A673 (cell line): Measurements from ENCODE around the gene CADPS2.

Source experiments
- EZH2 ChIP-seq: fragments of 200-600 bp; sonication (generic); IDR thresholded peaks from 2 replicates; pipeline ENCODE4 v1.6.1; 2017; ENCODE audit warnings: borderline replicate concordance, low read depth, mild to moderate bottlenecking, mixed read lengths, antibody characterized with exemption, low read length; ENCODE audit not compliant: poor library complexity, severe bottlenecking
- TF ChIP-seq, protein P1 (sequence below): fragments of 300-800, 200-600 bp; sonication (generic); conservative IDR thresholded peaks from 2 replicates; pipeline ENCODE4 v1.5.1; 2017; ENCODE audit warnings: low read depth, mild to moderate bottlenecking, antibody characterized with exemption, low read length, moderate library complexity, mixed read lengths

DNA sequence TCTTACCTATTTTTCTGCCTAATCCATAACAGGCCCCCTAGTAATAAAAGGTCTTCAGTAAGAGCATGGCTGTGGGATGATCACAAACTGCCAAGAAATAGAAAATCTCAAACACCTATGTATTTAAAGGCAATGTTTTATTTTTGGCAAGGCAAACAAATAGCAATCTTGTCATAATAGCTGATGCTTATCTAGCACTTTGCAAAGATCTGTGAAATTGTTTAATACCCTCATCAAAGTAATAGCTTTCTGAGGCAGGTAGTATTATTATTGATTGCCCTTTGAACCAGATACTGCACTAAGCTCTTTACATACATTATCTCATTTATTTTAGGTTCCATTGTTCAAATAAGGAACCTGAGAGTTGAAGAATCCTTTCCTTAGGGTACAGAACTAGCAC is 1.6 kb upstream of the CADPS2 start:
- TF ChIP-seq, protein P1, sequence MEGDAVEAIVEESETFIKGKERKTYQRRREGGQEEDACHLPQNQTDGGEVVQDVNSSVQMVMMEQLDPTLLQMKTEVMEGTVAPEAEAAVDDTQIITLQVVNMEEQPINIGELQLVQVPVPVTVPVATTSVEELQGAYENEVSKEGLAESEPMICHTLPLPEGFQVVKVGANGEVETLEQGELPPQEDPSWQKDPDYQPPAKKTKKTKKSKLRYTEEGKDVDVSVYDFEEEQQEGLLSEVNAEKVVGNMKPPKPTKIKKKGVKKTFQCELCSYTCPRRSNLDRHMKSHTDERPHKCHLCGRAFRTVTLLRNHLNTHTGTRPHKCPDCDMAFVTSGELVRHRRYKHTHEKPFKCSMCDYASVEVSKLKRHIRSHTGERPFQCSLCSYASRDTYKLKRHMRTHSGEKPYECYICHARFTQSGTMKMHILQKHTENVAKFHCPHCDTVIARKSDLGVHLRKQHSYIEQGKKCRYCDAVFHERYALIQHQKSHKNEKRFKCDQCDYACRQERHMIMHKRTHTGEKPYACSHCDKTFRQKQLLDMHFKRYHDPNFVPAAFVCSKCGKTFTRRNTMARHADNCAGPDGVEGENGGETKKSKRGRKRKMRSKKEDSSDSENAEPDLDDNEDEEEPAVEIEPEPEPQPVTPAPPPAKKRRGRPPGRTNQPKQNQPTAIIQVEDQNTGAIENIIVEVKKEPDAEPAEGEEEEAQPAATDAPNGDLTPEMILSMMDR: no peak
- no peak for TF ChIP-seq EZH2
